ENCODE results near the gene NFRKB. TPM values are rescaled to one million over a fixed set of nuclear protein-coding genes. Genes with fewer than 3 reads are reported as not detected.

The NFRKB gene
- total and polyA plus RNA-seq, 2 donors (not counting 3 experiments of a cell fraction or from before 2014, with no cell fraction given), result 21.7 to 30.6 TPM

GRCh38 chr11:129865701-129866100 is 29.7 kb downstream of the NFRKB start:
- no peak overlapping the region for H3K4me2 ChIP-seq (ENCODE audit: insufficient read depth, low read length)
- intact Hi-C loops (cut with micrococcal nuclease) (no loop called here), dilution Hi-C loops (cut with MboI; ENCODE audit: extremely low pct_ligation_motif_present, low sequenced_read_pairs) (no loop called here)
- POLR2A ChIA-PET, result no interaction called here
- H3K27ac ChIP-seq (ENCODE audit: insufficient read depth, low read depth, low read length), result no peak overlapping the region
- H3K4me3 ChIP-seq (replicated peaks in 1 of 3; ENCODE audit: insufficient read depth in 1 of 3, low read depth in 1 of 3, low read length in 3 of 3), result no peak overlapping the region
- H3K9me1 ChIP-seq (replicated peaks; ENCODE audit: control insufficient read depth, extremely low read depth, insufficient read depth, low read length), result no peaks in the 10 kb centered on the region
- H3K9me3 ChIP-seq (replicated peaks; ENCODE audit: control insufficient read depth, insufficient read depth, low read length), result no peaks in the 10 kb centered on the region
- no peak for FAIRE-seq
- peaks cover 9% of the 10 kb centered on the region for H3K4me1 ChIP-seq (ENCODE audit: control insufficient read depth, extremely low read depth, insufficient read depth, low read length)
- H3K9ac ChIP-seq (replicated peaks; ENCODE audit: extremely low read depth, insufficient read depth, low read length), result no peak overlapping the region
- CTCF ChIA-PET, result interaction anchor here (0.8 to 1.3 kb wide), 3 partner anchors 10 to 267 kb away, joined by 3 to 4 read pairs (median 3); no protein-coding TSS in a partner anchor
- peaks cover 12 to 36% of the 10 kb centered on the region in 2 experiments for H3K36me3 ChIP-seq (ENCODE audit: control insufficient read depth in 2 of 2, extremely low read depth in 1 of 2, insufficient read depth in 2 of 2, low read length in 2 of 2)
- no peak overlapping the region for H2AFZ ChIP-seq (ENCODE audit: low read depth, low read length)
- TF ChIP-seq CTCF (IDR thresholded peaks at IDR 0.05; ENCODE audit: extremely low read depth in 1 of 2, insufficient read depth in 1 of 2, low read depth in 1 of 2, low read length in 2 of 2), result no peak
- TF ChIP-seq POLR2AphosphoS5 (IDR thresholded peaks at IDR 0.05; ENCODE audit: insufficient read depth, low read depth, low read length), result no peak
- no peak for TF ChIP-seq MAX (IDR thresholded peaks at IDR 0.05; ENCODE audit: insufficient read depth, insufficient read length)
- TF ChIP-seq FOS (IDR thresholded peaks at IDR 0.05; ENCODE audit: borderline replicate concordance, insufficient read depth, low read length), result no peak
- no peak for TF ChIP-seq GATA2 (IDR thresholded peaks at IDR 0.05; ENCODE audit: insufficient read depth, insufficient read length, low read depth, low read length)
- TF ChIP-seq POLR2A (IDR thresholded peaks at IDR 0.05; ENCODE audit: low read depth, low read length), result no peak
- no peak for TF ChIP-seq JUN (IDR thresholded peaks at IDR 0.05; ENCODE audit: borderline replicate concordance, insufficient read depth, insufficient read length, low read depth)
- TF ChIP-seq EZH2 (IDR thresholded peaks at IDR 0.05; ENCODE audit: borderline replicate concordance, low read depth, low read length, severe bottlenecking), result no peak
- no peak for TF ChIP-seq MYC (IDR thresholded peaks at IDR 0.05; ENCODE audit: low read depth, low read length)
- no peaks in the 10 kb centered on the region for H3K79me2 ChIP-seq (ENCODE audit: control insufficient read depth, insufficient read depth, low read length)
- H3K27me3 ChIP-seq (ENCODE audit: control insufficient read depth in 2 of 2, insufficient read depth in 2 of 2, low read length in 2 of 2), result no peaks in the 10 kb centered on the region
- BruUV-seq (replicated peaks), result no TSS peak
- no peaks in the 10 kb centered on the region for H4K20me1 ChIP-seq (replicated peaks; ENCODE audit: control insufficient read depth, extremely low read depth, insufficient read depth, low read length)
- no peak for DNase-seq (ENCODE audit: low read depth, low spot score)
